ENCODE results near the gene GLRB. TPM values are rescaled to one million over a fixed set of nuclear protein-coding genes. Genes with fewer than 3 reads are reported as not detected.

Gene GLRB
- total and polyA plus RNA-seq, 10 of the 15 experiments (the other 5 are each of a cell fraction or from before 2014, with no cell fraction given) = 0.04 TPM; not detected in 9

GRCh38 chr4:157075401-157075800, 549 bp upstream of the GLRB start (continued):
- no peak for TF ChIP-seq CUX1 (IDR thresholded peaks at IDR 0.05; ENCODE audit: insufficient replicate concordance, low read depth, low read length)
- TF ChIP-seq USF1 (IDR thresholded peaks at IDR 0.05; ENCODE audit: borderline replicate concordance, extremely low read length, insufficient read depth, low read depth, low read length) = no peak
- TF ChIP-seq ETV6 (conservative IDR thresholded peaks at IDR 0.05 in 1 of 2, IDR thresholded peaks at IDR 0.05 in 1 of 2; ENCODE audit: borderline replicate concordance in 1 of 2, low read depth in 1 of 2) = no peak
- TF ChIP-seq POLR2AphosphoS5 (IDR thresholded peaks at IDR 0.05; ENCODE audit: low read length) = no peak
- no peak for TF ChIP-seq SIN3A (IDR thresholded peaks at IDR 0.05; ENCODE audit: low read depth, low read length)
- no peak for TF ChIP-seq ZBTB40 (IDR thresholded peaks at IDR 0.05; ENCODE audit: borderline replicate concordance)

All from GM12878 (cell line).